ENCODE measurements around the gene PRR7. TPM values are rescaled to one million over a fixed set of nuclear protein-coding genes. Genes with fewer than 3 reads are reported as not detected.

The PRR7 gene
- total RNA-seq, 1 donor from 2014 or later = 2.1 TPM

DNA sequence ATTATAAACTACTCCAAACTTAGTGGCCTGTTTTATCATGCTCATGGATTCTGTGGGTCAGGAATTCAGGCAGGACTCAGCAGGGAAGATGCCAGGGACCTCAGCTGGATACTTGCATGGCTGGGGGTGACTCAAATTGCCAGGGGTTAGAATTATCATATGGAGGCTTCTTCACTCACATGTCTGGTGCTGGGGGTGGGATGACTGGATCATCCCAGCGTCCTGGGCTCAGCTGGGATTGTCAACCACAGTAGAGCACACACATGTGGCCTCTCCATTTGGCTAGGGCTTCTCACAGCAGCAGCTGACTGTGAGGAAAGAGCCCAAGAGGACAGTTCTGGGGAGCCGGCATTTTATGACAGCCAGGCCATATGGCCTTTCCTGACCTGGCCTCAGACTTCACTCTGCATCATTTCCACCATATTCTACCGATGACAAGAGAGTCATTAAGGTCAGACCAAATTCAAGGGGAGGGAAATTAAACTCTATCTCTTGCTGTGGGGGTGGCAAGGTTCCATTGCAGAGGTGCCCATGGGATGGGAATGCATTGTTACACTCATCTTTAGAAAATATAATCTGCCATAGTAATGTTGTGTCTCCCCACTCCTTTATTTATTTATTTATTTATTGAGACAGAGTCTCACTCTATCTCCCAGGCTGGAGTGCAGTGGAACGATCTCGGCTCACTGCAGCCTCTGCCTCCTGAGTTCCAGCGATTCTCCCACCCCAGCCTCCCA, 25.4 kb upstream of the PRR7 start:
- Histone ChIP-seq H3K27ac (replicated peaks) (no peak overlapping the region), H3K4me3 (no peak overlapping the region), H3K36me3 (no peaks in the 10 kb centered on the region), H3K9me3 (replicated peaks) (no peaks in the 10 kb centered on the region), H3K4me1 (peaks cover 10% of the 10 kb centered on the region), H3K27me3 (ENCODE audit: low read depth) (peaks cover 18% of the 10 kb centered on the region)
- no peak for DNase-seq
- TF ChIP-seq CTCF (IDR thresholded peaks at IDR 0.05; ENCODE audit: borderline replicate concordance) = no peak
- intact Hi-C loops (cut with micrococcal nuclease) = no loop called here

DNA sequence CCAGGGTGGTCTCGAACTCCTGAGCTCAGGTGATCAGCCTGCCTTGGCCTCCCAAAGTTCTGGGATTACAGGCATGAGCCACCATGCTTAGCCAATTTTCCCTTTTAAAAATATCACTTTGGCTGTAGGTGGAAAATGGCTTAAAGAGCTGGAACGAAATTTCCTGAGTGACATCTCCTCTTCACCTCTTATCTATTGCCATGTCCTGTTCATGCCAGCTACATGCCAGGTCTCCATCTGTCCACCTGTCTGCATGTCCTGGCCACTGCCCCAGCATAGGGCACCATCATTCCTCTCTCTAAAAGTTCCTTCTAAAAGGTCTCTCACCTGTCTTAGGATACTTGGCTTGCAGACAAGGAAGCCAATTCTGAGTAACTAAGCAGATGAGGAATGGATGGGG, 22.9 kb upstream of the PRR7 start:
- no peak for TF ChIP-seq CTCF (IDR thresholded peaks at IDR 0.05; ENCODE audit: borderline replicate concordance)
- Histone ChIP-seq H3K4me3 (no peak overlapping the region), H3K4me1 (peaks cover 30% of the 10 kb centered on the region), H3K36me3 (no peaks in the 10 kb centered on the region), H3K27ac (replicated peaks) (no peak overlapping the region), H3K27me3 (ENCODE audit: low read depth) (peaks cover 14% of the 10 kb centered on the region), H3K9me3 (replicated peaks) (no peaks in the 10 kb centered on the region)
- no peak for DNase-seq
- intact Hi-C loops (cut with micrococcal nuclease) = no loop called here

DNA sequence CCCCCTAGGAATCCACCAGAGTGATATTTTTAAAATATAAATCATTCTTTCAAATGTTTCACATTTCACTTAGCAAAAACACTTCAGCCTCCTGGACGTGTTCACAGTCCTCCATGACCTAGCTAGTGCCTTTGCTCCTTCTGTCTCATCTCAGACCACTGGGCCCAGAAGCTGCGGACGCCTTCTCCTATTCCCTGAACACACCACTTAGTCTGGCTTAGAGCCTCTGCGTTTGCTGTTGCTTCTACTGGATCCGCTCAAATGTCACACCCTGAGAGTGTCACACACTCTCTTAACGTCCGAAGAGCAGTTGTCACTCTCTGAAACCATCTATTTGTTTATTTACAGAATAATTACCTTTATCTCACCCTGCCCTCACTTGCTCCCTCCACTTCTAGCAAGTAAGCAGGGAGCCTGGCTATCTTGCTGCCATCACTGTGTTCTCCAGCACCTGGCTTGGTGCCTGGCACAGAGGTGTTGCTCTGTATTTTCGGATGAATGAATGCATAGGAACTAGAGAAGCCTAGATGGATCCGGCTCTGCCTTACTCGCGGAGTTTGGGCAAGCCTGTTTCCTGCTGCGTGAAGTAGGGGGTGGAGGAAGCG, 21.3 kb upstream of the PRR7 start:
- intact Hi-C loops (cut with micrococcal nuclease) = no loop called here
- H3K27me3 ChIP-seq (ENCODE audit: low read depth) = no peaks in the 10 kb centered on the region
- H3K4me3 ChIP-seq = peak overlapping the region; percentile 69
- no peaks in the 10 kb centered on the region for H3K9me3 ChIP-seq (replicated peaks)
- no peak for DNase-seq
- H3K27ac ChIP-seq (replicated peaks) = peak overlapping the region; percentile 96
- no peaks in the 10 kb centered on the region for H3K36me3 ChIP-seq
- H3K4me1 ChIP-seq = peaks cover 32% of the 10 kb centered on the region
- TF ChIP-seq CTCF (IDR thresholded peaks at IDR 0.05; ENCODE audit: borderline replicate concordance) = no peak

DNA sequence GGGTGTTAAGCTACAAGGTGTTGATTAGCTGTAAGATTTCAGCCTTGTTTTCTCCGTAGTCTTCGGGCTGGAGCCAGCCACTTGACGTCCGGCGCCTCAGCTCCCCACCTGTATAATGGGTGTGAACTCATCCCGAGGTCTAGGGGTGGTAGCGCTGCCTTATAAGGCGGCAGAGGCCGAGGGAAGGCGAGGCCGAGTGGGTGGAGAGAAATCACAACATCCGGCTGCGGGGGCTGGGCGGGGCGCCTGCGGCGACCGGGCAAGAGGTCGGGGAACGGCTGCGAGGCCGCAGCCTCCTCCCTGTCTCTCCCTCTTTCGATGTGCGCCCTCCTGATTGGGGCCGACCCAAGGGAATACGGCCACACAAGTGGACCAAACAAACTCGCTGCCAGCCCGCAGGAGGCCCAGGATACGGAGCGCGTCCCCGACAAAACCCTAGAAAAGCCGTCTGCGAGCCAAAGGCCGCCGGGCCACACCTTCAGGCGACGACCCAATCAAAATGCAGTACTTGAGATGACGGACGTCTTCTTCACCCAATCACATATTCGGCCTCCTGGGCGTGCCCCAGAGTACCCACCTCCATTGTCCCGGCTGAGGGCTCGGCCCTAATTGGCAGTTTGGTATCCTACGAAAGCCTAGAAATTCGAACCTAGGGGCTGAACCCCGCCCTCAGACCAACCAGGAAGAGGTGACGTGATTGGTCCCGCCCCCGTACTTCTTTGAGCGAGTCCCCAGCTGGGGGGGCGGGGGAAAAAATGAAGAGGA, 20.6 kb upstream of the PRR7 start:
- intact Hi-C loops (cut with micrococcal nuclease) = no loop called here
- Histone ChIP-seq H3K27ac (replicated peaks) (peak overlapping the region; percentile 96), H3K4me1 (peaks cover 32% of the 10 kb centered on the region), H3K27me3 (ENCODE audit: low read depth) (no peaks in the 10 kb centered on the region), H3K9me3 (replicated peaks) (no peaks in the 10 kb centered on the region), H3K4me3 (peak overlapping the region; percentile 69), H3K36me3 (peaks cover 5% of the 10 kb centered on the region)
- TF ChIP-seq CTCF (IDR thresholded peaks at IDR 0.05; ENCODE audit: borderline replicate concordance) = no peak
- DNase-seq = peak; percentile 100

DNA sequence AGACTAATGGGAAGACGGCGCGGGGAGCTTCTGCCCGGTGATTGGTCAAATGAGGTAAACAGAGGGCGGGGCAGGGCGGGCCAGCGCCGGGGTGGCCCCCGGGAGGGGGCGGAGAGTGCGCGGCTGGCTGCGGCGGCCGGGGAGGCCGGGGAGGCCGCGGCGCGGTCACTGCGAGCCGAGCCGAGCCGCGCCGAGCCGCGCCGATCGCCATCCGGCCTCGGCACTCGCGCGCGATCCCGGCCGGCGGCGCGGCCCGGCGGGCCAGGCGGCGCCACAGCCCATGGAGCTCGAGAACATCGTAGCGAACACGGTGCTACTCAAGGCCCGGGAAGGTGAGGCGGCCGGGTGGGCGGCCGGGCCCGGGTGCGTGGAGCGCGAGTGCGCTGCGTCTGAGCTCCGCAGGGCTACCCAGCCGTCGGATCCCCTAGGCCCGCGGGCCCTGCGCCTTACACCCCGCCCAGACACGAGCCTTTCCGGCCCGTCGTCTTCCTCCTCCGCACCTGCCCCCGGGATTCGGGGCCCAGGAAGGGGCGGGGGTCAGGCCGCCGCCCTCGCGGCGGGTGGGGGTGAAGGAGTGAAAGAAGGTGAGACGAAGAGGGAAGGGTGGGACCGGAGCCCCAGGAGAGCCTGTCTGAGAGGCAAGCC, 19.9 kb upstream of the PRR7 start, which contains the start of gene GRK6:
Gene GRK6 (plus strand): TSS at position 111 of the 645 bp plus-strand sequence. CDS start 170 bp downstream, at position 281.
- H3K27ac ChIP-seq (replicated peaks) = peak within 1 kb of the TSS; percentile 96
- H3K9me3 ChIP-seq (replicated peaks) = no peaks in the 10 kb centered on the region
- peak; percentile 32 for DNase-seq
- peaks cover 39% of the 10 kb centered on the region for H3K4me1 ChIP-seq
- intact Hi-C loops (cut with micrococcal nuclease) = no loop called here
- no peaks in the 10 kb centered on the region for H3K27me3 ChIP-seq (ENCODE audit: low read depth)
- no peak for TF ChIP-seq CTCF (IDR thresholded peaks at IDR 0.05; ENCODE audit: borderline replicate concordance)
- H3K4me3 ChIP-seq = peak within 1 kb of the TSS; percentile 81
- H3K36me3 ChIP-seq = peaks cover 5% of the 10 kb centered on the region
